ENCODE results near the gene AVPR2. TPM values are rescaled to one million over a fixed set of nuclear protein-coding genes. Genes with fewer than 3 reads are reported as not detected.
A peak's percentile ranks its signal among the peaks of the same experiment; 100 is the strongest.

The AVPR2 gene
- total RNA-seq, 1 donor from 2014 or later, result not detected

DNA sequence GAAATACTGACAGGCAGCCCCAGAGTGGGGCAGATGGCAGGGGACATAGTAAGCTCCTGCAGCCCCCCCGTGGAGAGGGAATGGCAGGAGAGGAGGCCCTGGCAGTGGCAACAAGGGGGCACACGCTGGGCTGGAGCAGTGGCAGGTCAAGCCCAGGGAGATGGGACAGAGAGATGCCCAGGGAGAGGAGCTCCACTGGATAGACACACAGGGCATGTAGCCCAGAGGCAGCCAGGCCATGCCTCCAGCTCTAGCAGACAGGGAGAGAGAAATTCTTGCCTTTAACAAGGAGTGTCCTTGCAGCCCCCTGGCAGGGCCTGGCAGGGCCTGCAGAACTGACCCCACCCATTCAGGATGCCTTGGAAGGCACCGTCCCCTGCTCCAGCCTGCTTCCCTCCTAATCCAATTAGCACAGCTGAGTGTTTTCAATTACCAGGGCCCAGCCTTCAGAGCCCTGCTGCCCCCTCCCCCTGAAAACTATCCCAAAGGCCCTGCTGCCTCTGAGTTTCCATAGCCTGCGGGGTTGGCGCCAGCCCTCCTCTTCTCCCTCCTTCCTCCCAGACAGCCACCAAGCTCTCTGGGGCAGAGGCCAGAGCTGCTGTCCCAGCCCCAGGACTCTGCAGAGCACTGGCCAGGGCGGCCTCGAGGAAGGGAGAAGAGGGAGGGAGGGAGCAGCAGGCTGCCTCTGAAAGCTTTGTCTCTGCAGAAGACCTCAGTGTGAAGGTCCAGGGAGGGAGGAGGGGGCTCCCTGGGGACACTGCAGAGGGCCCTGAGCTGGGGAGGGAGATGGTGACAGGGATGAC is 31.0 kb upstream of the AVPR2 start:
- Mint-ChIP-seq H3K4me3 (no peak overlapping the region), H3K9me3 (peaks cover 10% of the 10 kb centered on the region), H3K27ac (no peak overlapping the region), H3K36me3 (peaks cover 2% of the 10 kb centered on the region), H3K27me3 (ENCODE audit: low read depth) (peaks cover 9% of the 10 kb centered on the region), H3K4me1 (no peaks in the 10 kb centered on the region)
- TF ChIP-seq, protein P1, sequence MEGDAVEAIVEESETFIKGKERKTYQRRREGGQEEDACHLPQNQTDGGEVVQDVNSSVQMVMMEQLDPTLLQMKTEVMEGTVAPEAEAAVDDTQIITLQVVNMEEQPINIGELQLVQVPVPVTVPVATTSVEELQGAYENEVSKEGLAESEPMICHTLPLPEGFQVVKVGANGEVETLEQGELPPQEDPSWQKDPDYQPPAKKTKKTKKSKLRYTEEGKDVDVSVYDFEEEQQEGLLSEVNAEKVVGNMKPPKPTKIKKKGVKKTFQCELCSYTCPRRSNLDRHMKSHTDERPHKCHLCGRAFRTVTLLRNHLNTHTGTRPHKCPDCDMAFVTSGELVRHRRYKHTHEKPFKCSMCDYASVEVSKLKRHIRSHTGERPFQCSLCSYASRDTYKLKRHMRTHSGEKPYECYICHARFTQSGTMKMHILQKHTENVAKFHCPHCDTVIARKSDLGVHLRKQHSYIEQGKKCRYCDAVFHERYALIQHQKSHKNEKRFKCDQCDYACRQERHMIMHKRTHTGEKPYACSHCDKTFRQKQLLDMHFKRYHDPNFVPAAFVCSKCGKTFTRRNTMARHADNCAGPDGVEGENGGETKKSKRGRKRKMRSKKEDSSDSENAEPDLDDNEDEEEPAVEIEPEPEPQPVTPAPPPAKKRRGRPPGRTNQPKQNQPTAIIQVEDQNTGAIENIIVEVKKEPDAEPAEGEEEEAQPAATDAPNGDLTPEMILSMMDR (IDR thresholded peaks at IDR 0.05; ENCODE audit: unreplicated experiment), result no peak
- DNase-seq (ENCODE audit: low spot score in 2 of 2, unreplicated experiment in 2 of 2), result no peak

DNA sequence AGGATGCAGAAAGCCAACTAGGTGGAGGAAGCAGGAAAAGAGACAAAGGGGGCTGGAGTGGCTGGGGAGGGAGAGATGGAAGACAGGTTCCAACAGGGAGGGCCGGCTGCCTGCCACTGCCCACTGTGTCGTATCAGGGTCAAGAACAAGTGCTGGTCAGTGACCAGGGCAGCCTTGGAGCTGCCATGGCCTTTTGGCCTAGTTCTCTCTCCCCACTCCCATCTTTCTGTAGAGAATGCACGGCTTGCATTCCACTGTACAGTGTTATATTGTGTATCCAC is 30.4 kb upstream of the AVPR2 start:
- Mint-ChIP-seq H3K27me3 (ENCODE audit: low read depth) (peaks cover 13% of the 10 kb centered on the region), H3K36me3 (peaks cover 2% of the 10 kb centered on the region), H3K4me3 (no peak overlapping the region), H3K4me1 (peaks cover 3% of the 10 kb centered on the region), H3K27ac (no peak overlapping the region), H3K9me3 (peaks cover 10% of the 10 kb centered on the region)
- no peak for DNase-seq (ENCODE audit: low spot score in 2 of 2, unreplicated experiment in 2 of 2)
- TF ChIP-seq, protein P1 (IDR thresholded peaks at IDR 0.05; ENCODE audit: unreplicated experiment), result no peak

DNA sequence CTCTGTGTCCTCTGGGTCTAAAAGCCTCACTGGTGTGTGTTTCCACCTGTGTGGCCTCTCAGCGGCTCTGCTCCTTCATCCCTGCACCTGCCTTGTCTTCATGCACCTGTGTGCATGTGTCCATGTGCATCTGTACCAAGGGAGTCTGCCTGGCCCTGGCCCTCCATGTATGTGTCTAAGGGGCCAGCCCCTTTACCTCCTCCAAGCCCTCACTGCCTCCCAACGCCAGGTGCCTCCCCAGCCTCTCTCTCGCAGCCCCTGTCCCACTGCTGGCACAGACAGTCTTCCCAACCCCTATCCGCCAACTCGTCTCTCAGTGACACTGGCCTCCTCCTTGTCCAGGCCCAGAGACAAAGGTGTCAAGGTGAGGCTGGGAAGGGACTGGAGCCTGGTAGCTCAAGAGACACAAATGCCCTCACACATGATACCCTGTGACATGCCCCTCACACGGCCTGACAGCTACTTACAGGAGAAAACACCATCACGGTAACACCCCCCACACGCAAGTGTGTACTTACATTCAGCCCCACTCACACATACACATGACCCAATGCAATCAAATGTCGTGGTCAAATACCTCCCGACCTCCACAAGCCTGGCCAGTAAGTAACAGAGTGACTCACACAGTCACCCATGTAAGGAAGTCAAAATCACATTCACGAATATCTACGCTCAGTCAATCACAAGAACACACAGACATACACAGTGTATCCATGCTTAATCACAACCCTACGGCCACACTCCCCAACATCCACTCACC is 29.9 kb upstream of the AVPR2 start:
- H3K27me3 Mint-ChIP-seq (ENCODE audit: low read depth), result peaks cover 19% of the 10 kb centered on the region
- H3K9me3 Mint-ChIP-seq, result peaks cover 10% of the 10 kb centered on the region
- H3K27ac Mint-ChIP-seq, result no peak overlapping the region

DNA sequence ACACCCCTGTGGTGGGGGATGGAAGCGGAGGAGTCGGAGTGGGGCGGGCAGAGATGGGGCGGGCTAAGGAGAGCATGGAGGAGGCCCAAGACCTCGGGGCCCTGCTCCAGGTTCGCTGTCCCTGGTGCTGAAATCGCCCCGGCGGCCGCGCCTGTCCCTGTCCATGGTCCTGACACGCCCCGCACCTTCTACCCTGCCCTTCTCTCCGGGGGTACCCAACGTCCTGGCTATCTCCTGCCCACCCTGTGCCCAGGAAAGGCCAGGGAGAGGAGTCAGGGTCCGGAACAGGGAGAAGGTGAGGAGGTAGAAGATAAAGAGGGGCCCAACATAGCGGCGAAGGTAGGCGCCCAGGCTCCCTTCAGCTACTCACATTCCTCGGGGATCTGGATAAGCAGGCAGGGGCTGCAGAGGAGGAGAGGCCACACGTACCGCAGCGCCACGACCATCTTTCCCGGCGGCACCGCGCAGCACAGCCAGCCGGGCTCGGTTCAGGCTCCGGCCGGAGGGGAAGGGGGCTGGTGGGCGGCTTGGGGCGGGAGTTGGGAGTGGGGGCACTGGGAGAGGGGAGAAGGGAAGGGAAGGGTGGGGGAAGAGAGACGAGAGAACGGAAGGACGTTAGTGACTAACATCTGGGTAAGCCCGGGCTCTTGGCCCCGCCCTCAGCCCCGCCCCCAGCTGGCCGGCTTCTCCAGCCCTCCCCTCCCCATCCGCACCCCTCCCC is 28.9 kb upstream of the AVPR2 start:
- H3K4me1 Mint-ChIP-seq, result peaks cover 8% of the 10 kb centered on the region
- no peak overlapping the region for H3K27ac Mint-ChIP-seq
- peaks cover 2% of the 10 kb centered on the region for H3K36me3 Mint-ChIP-seq
- TF ChIP-seq, protein P1 (IDR thresholded peaks at IDR 0.05; ENCODE audit: unreplicated experiment), result no peak
- peaks cover 21% of the 10 kb centered on the region for H3K27me3 Mint-ChIP-seq (ENCODE audit: low read depth)
- H3K4me3 Mint-ChIP-seq, result no peak overlapping the region
- DNase-seq (ENCODE audit: low spot score in 2 of 2, unreplicated experiment in 2 of 2), result peak; percentile 70 to 90
- H3K9me3 Mint-ChIP-seq, result peaks cover 10% of the 10 kb centered on the region

More for the DNA sequence above, 29.9 kb upstream of the AVPR2 start:
- DNase-seq (ENCODE audit: low spot score in 2 of 2, unreplicated experiment in 2 of 2), result no peak
- no peak overlapping the region for H3K4me3 Mint-ChIP-seq
- peaks cover 2% of the 10 kb centered on the region for H3K36me3 Mint-ChIP-seq
- TF ChIP-seq, protein P1 (IDR thresholded peaks at IDR 0.05; ENCODE audit: unreplicated experiment), result no peak
- H3K4me1 Mint-ChIP-seq, result peaks cover 8% of the 10 kb centered on the region

DNA sequence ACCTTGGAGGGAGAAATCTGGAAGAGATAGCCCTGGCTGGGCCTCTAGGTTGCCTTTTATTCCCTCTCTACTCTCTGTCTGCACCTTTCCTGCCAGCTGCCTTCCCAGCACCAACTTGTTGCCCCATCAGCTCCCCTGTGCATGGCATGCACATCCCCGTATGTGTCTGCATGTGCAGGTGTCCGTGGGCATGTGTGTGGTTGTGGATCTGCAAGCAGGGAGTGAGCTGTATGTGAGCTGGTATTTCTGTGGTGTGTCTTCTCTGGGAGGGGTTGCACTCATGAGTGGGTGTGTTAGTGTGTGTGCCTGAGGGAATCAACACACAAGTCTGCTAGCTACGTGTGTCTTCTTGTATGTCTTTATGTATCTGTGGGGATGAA is 28.4 kb upstream of the AVPR2 start:
- H3K36me3 Mint-ChIP-seq, result peaks cover 2% of the 10 kb centered on the region
- peaks cover 8% of the 10 kb centered on the region for H3K4me1 Mint-ChIP-seq
- no peak overlapping the region for H3K4me3 Mint-ChIP-seq
- TF ChIP-seq, protein P1 (IDR thresholded peaks at IDR 0.05; ENCODE audit: unreplicated experiment), result no peak
- peaks cover 10% of the 10 kb centered on the region for H3K9me3 Mint-ChIP-seq
- H3K27me3 Mint-ChIP-seq (ENCODE audit: low read depth), result peaks cover 21% of the 10 kb centered on the region
- no peak for DNase-seq (ENCODE audit: low spot score in 2 of 2, unreplicated experiment in 2 of 2)
- no peak overlapping the region for H3K27ac Mint-ChIP-seq
